SK-N-SH (cell line): ENCODE measurements around the gene KIF15.

Experiments used
- CTCF ChIP-seq: fragments of 200-600 bp; sonication (generic); IDR thresholded peaks from 2 replicates; pipeline ENCODE4 v1.6.1; 2017; ENCODE audit warnings: antibody characterized with exemption, mild to moderate bottlenecking, moderate library complexity
- JUND ChIP-seq: IDR thresholded peaks from 2 replicates; pipeline ENCODE4 v1.4.0; 2012
- POLR2AphosphoS5 ChIP-seq: IDR thresholded peaks from 2 replicates; pipeline ENCODE4 v1.6.1; 2012; ENCODE audit warnings: low read depth, low read length
- RAD21 ChIP-seq: IDR thresholded peaks from 2 replicates; pipeline ENCODE4 v1.6.1; 2012; ENCODE audit warnings: mild to moderate bottlenecking, low read length
- SMC3 ChIP-seq: IDR thresholded peaks from 2 replicates; pipeline ENCODE4 v1.6.1; 2012; ENCODE audit warnings: low read depth, low read length, improper control_type of control experiment

GRCh38 chr3:44899683-44900367 lies 138.2 kb downstream of the KIF15 start:
- TF ChIP-seq SMC3 (no peak), RAD21 (no peak), CTCF (no peak), JUND (no peak), POLR2AphosphoS5 (no peak)
